HUES64 (cell line): ENCODE measurements around the gene PLEKHA6.
"Not testable (repeated sequence)": the region's sequence is repeated elsewhere in the genome, so short reads cannot be mapped to it uniquely, and the experiment has no call there.

ENCODE experiments used
- H3K27ac ChIP-seq: 2 replicates; pipeline ENCODE4 v1.7.0; 2013; ENCODE audit warnings: low read depth, low read length, inconsistent platforms
- H3K27me3 ChIP-seq: 2 replicates; pipeline ENCODE4 v1.6.1; 2013; ENCODE audit warnings: mild to moderate bottlenecking, low read length; ENCODE audit not compliant: insufficient read depth
- H3K36me3 ChIP-seq: 2 replicates; pipeline ENCODE4 v1.6.1; 2013; ENCODE audit warnings: mild to moderate bottlenecking, low read length; ENCODE audit not compliant: insufficient read depth
- H3K4me1 ChIP-seq: 2 replicates; pipeline ENCODE4 v1.6.1; 2013; ENCODE audit warnings: mild to moderate bottlenecking, low read length, moderate library complexity; ENCODE audit not compliant: insufficient read depth
- H3K4me3 ChIP-seq: 2 replicates; pipeline ENCODE4 v1.5.1; 2013; ENCODE audit warnings: mild to moderate bottlenecking, low read length, moderate library complexity
- H3K9ac ChIP-seq: 2 replicates; pipeline ENCODE4 v1.6.1; 2013; ENCODE audit warnings: mild to moderate bottlenecking, low read depth, low read length
- H3K9me3 ChIP-seq: 2 replicates; pipeline ENCODE4 v1.6.1; 2013; ENCODE audit warnings: low read depth, low read length; ENCODE audit not compliant: insufficient read depth
- WGBS: fragments of 150-250, 120-280 bp; methylation state at CpG from one replicate; pipeline ENCODE4 v1.1.7; 2013; ENCODE audit warnings: missing lambda C conversion rate; 5-methylcytosine and 5-hydroxymethylcytosine counted together

Gene PLEKHA6

GRCh38 chr1:204320382-204320804, 39.3 kb downstream of the PLEKHA6 start:
- peaks cover 12% of the 10 kb centered on the region; the same call in 1 of the 2 replicates for H3K4me1 ChIP-seq
- no peaks in the 10 kb centered on the region for H3K36me3 ChIP-seq
- no peak overlapping the region for H3K27ac ChIP-seq
- H3K9me3 ChIP-seq = no peaks in the 10 kb centered on the region
- H3K4me3 ChIP-seq = no peak overlapping the region
- H3K27me3 ChIP-seq = no peaks in the 10 kb centered on the region
- 88% methylated on average over 5 of the region's 5 CpGs for whole genome bisulfite sequencing
- no peak overlapping the region for H3K9ac ChIP-seq

GRCh38 chr1:204319462-204319861, 40.3 kb downstream of the PLEKHA6 start:
- Histone ChIP-seq H3K36me3 (no peaks in the 10 kb centered on the region), H3K27ac (no peak overlapping the region), H3K4me1 (peaks cover 12% of the 10 kb centered on the region; the same call in 1 of the 2 replicates), H3K9me3 (no peaks in the 10 kb centered on the region), H3K27me3 (no peaks in the 10 kb centered on the region), H3K4me3 (no peak overlapping the region), H3K9ac (no peak overlapping the region)
- 92% methylated on average over 6 of the region's 6 CpGs for WGBS

GRCh38 chr1:204319027-204319426, 40.7 kb downstream of the PLEKHA6 start:
- 92% methylated on average over 5 of the region's 5 CpGs for WGBS
- H3K4me3 ChIP-seq = no peak overlapping the region
- no peaks in the 10 kb centered on the region for H3K9me3 ChIP-seq
- H3K4me1 ChIP-seq = peaks cover 15% of the 10 kb centered on the region
- no peak overlapping the region for H3K27ac ChIP-seq
- no peaks in the 10 kb centered on the region for H3K27me3 ChIP-seq
- no peak overlapping the region for H3K9ac ChIP-seq
- H3K36me3 ChIP-seq = no peaks in the 10 kb centered on the region

- Histone ChIP-seq H3K27me3 (no peaks in the 10 kb centered on the region), H3K27ac (no peak overlapping the region), H3K9me3 (no peaks in the 10 kb centered on the region), H3K36me3 (no peaks in the 10 kb centered on the region), H3K9ac (no peak overlapping the region), H3K4me3 (no peak overlapping the region), H3K4me1 (peaks cover 21% of the 10 kb centered on the region)
- 89% methylated on average over 5 of the region's 5 CpGs for WGBS
Observed at GRCh38 chr1:204318324-204318723, 41.4 kb downstream of the PLEKHA6 start.

- H3K27ac ChIP-seq = no peak overlapping the region
- 69% methylated on average over 5 of the region's 5 CpGs for WGBS
- no peak overlapping the region for H3K9ac ChIP-seq
Observed at GRCh38 chr1:204317170-204317569, 42.6 kb downstream of the PLEKHA6 start.

GRCh38 chr1:204316164-204316563, 43.6 kb downstream of the PLEKHA6 start:
- H3K4me1 ChIP-seq = peaks cover 10% of the 10 kb centered on the region
- WGBS = 84% methylated on average over 6 of the region's 6 CpGs
- no peak overlapping the region for H3K27ac ChIP-seq
- H3K9ac ChIP-seq = no peak overlapping the region
- H3K4me3 ChIP-seq = no peak overlapping the region
- H3K36me3 ChIP-seq = no peaks in the 10 kb centered on the region
- no peaks in the 10 kb centered on the region; the same call in 1 of the 2 replicates for H3K27me3 ChIP-seq
- no peaks in the 10 kb centered on the region for H3K9me3 ChIP-seq

More at GRCh38 chr1:204317170-204317569, 42.6 kb downstream of the PLEKHA6 start:
- Histone ChIP-seq H3K27me3 (no peaks in the 10 kb centered on the region), H3K4me1 (peaks cover 19% of the 10 kb centered on the region), H3K36me3 (no peaks in the 10 kb centered on the region), H3K4me3 (no peak overlapping the region), H3K9me3 (no peaks in the 10 kb centered on the region)

GRCh38 chr1:204314893-204315658, 44.7 kb downstream of the PLEKHA6 start:
- Histone ChIP-seq H3K9ac (no peak overlapping the region), H3K4me3 (no peak overlapping the region), H3K27ac (no peak overlapping the region), H3K27me3 (no peaks in the 10 kb centered on the region; the same call in 1 of the 2 replicates), H3K4me1 (peaks cover 20% of the 10 kb centered on the region), H3K9me3 (no peaks in the 10 kb centered on the region), H3K36me3 (no peaks in the 10 kb centered on the region)
- 86% methylated on average over 12 of the region's 12 CpGs for WGBS

GRCh38 chr1:204314171-204314892, 45.4 kb downstream of the PLEKHA6 start:
- H3K4me3 ChIP-seq = no peak overlapping the region
- H3K9me3 ChIP-seq = no peaks in the 10 kb centered on the region
- no peaks in the 10 kb centered on the region; the same call in 1 of the 2 replicates for H3K27me3 ChIP-seq
- H3K4me1 ChIP-seq = peaks cover 20% of the 10 kb centered on the region
- H3K36me3 ChIP-seq = no peaks in the 10 kb centered on the region
- H3K9ac ChIP-seq = peak overlapping the region; percentile 45; the same call in 1 of the 2 replicates
- 80% methylated on average over 7 of the region's 7 CpGs for WGBS
- peak overlapping the region; percentile 42; the same call in 1 of the 2 replicates for H3K27ac ChIP-seq

GRCh38 chr1:204313675-204314074, 46.1 kb downstream of the PLEKHA6 start:
- 66% methylated on average over 4 of the region's 4 CpGs for whole genome bisulfite sequencing
- Histone ChIP-seq H3K27me3 (no peaks in the 10 kb centered on the region; the same call in 1 of the 2 replicates), H3K9me3 (no peaks in the 10 kb centered on the region), H3K4me3 (no peak overlapping the region), H3K9ac (no peak overlapping the region), H3K36me3 (no peaks in the 10 kb centered on the region), H3K4me1 (peaks cover 20% of the 10 kb centered on the region), H3K27ac (no peak overlapping the region)

- H3K27me3 ChIP-seq, H3K9me3 ChIP-seq, H3K9ac ChIP-seq, H3K27ac ChIP-seq, H3K36me3 ChIP-seq, H3K4me3 ChIP-seq: not testable (repeated sequence)
- H3K4me1 ChIP-seq = peaks cover 40% of the 10 kb centered on the region
- 78% methylated on average over 4 of the region's 4 CpGs for WGBS
Observed at GRCh38 chr1:204310970-204311369, 48.8 kb downstream of the PLEKHA6 start.

- Histone ChIP-seq H3K27me3 (peaks cover 4% of the 10 kb centered on the region; the same call in 1 of the 2 replicates), H3K9me3 (no peaks in the 10 kb centered on the region), H3K27ac (no peak overlapping the region), H3K4me3 (no peak overlapping the region), H3K36me3 (no peaks in the 10 kb centered on the region), H3K9ac (no peak overlapping the region), H3K4me1 (peaks cover 59% of the 10 kb centered on the region)
- 89% methylated on average over 4 of the region's 4 CpGs for WGBS
Observed at GRCh38 chr1:204308023-204308628, 51.6 kb downstream of the PLEKHA6 start.
